ENCODE data around the gene EYS. TPM values are rescaled to one million over a fixed set of nuclear protein-coding genes. Genes with fewer than 3 reads are reported as not detected.

Gene EYS
- total RNA-seq, 2 experiments from 2014 or later = not detected

DNA sequence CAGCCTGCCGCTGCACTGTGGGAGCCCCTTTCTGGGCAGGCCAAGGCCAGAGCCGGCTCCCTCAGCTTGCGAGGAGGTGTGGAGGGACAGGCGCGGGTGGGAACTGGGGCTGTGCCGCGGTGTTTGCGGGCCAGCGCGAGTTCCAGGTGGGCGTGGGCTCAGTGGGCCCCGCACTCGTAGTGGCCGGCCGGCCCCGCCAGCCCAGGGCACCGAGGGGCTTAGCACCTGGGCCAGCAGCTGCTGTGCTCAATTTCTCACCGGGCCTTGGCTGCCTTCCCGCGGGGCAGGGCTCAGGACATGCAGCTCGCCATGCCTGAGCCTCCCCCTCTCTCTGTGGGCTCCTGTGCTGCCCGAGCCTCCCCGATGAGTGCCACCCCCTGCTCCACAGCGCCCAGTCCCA, 1683.3 kb downstream of the EYS start:
- Histone ChIP-seq H3K27me3 (ENCODE audit: control insufficient read depth in 1 of 2, insufficient read depth in 2 of 2, low read length in 2 of 2) (no peaks in the 10 kb centered on the region), H3K36me3 (ENCODE audit: insufficient read depth, low read length) (no peaks in the 10 kb centered on the region), H3K4me1 (ENCODE audit: insufficient read depth, low read length) (no peaks in the 10 kb centered on the region), H3K4me3 (ENCODE audit: low read length) (no peak overlapping the region), H3K9me3 (ENCODE audit: control insufficient read depth in 1 of 2, insufficient read depth in 1 of 2, low read length in 2 of 2) (peaks cover 0 to 14% of the 10 kb centered on the region in 2 experiments), H3K27ac (ENCODE audit: low read depth in 1 of 2, low read length in 2 of 2) (no peak overlapping the region)
- intact Hi-C loops (cut with DNase I, micrococcal nuclease) = no loop called here
- ATAC-seq (ENCODE audit: poor library complexity) (no peak), DNase-seq (no peak)
- Mint-ChIP-seq H3K36me3 (ENCODE audit: low read depth) (no peaks in the 10 kb centered on the region), H3K9me3 (peaks cover 2% of the 10 kb centered on the region), H3K4me3 (no peak overlapping the region), H3K27ac (no peak overlapping the region), H3K4me1 (ENCODE audit: low read depth) (no peaks in the 10 kb centered on the region), H3K27me3 (no peaks in the 10 kb centered on the region)
- TF ChIP-seq, protein P1, sequence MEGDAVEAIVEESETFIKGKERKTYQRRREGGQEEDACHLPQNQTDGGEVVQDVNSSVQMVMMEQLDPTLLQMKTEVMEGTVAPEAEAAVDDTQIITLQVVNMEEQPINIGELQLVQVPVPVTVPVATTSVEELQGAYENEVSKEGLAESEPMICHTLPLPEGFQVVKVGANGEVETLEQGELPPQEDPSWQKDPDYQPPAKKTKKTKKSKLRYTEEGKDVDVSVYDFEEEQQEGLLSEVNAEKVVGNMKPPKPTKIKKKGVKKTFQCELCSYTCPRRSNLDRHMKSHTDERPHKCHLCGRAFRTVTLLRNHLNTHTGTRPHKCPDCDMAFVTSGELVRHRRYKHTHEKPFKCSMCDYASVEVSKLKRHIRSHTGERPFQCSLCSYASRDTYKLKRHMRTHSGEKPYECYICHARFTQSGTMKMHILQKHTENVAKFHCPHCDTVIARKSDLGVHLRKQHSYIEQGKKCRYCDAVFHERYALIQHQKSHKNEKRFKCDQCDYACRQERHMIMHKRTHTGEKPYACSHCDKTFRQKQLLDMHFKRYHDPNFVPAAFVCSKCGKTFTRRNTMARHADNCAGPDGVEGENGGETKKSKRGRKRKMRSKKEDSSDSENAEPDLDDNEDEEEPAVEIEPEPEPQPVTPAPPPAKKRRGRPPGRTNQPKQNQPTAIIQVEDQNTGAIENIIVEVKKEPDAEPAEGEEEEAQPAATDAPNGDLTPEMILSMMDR (IDR thresholded peaks at IDR 0.05) = no peak
- ChIA-PET CTCF (no interaction called here), POLR2A (no interaction called here)

DNA sequence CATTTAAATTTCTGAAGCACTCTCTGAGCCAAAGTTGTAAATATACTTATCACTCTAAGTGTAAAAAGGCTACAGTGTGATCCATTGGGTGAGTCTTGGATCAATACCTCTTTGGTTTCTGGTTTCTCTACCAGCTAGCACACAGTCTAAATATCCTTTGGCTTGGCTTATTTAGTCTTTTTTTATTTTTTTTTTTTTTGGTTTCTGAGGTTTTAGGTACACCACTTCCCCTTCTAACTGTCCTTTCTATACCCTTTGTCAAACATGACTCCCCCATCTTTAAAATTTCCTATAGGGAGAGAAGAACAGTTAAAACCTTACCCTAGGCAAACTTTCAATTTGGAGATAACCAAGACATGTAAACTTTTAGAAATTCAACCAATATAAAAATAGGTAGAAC, 1692.4 kb downstream of the EYS start:
- Mint-ChIP-seq H3K9me3 (no peaks in the 10 kb centered on the region), H3K4me1 (ENCODE audit: low read depth) (no peaks in the 10 kb centered on the region), H3K27ac (no peak overlapping the region), H3K36me3 (ENCODE audit: low read depth) (no peaks in the 10 kb centered on the region), H3K4me3 (no peak overlapping the region), H3K27me3 (no peaks in the 10 kb centered on the region)
- Histone ChIP-seq H3K27ac (ENCODE audit: low read depth in 1 of 2, low read length in 2 of 2) (no peak overlapping the region), H3K36me3 (ENCODE audit: insufficient read depth, low read length) (no peaks in the 10 kb centered on the region), H3K4me1 (ENCODE audit: insufficient read depth, low read length) (no peaks in the 10 kb centered on the region), H3K9me3 (ENCODE audit: control insufficient read depth in 1 of 2, insufficient read depth in 1 of 2, low read length in 2 of 2) (peaks cover 0 to 6% of the 10 kb centered on the region in 2 experiments), H3K27me3 (ENCODE audit: control insufficient read depth in 1 of 2, insufficient read depth in 2 of 2, low read length in 2 of 2) (no peaks in the 10 kb centered on the region), H3K4me3 (ENCODE audit: low read length) (no peak overlapping the region)
- CTCF ChIA-PET = no interaction called here
- TF ChIP-seq, protein P1 (IDR thresholded peaks at IDR 0.05) = no peak
- ATAC-seq (ENCODE audit: poor library complexity) (no peak), DNase-seq (no peak)
- intact Hi-C loops (cut with DNase I, micrococcal nuclease) = no loop called here
- POLR2A ChIA-PET = no interaction called here

DNA sequence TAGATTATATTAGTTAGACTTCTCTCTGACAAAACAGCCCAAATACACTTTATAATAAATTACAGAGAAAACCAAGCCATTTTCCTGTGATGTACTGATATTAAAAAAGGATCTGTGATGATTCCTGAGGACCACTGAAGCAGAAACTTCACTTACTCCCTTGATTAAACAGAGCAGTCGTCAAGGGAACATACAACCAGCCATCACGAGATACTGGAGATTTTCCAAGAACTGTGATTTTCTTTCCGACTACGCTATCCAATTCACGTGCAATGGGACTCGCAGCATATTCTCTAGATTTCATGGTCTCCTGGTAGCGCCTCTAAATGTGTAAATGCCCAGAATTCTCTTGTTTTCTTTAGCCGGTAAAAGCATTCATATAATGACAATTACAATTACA, 1694.0 kb downstream of the EYS start:
- no peaks in the 10 kb centered on the region for H3K27me3 ChIP-seq (ENCODE audit: control insufficient read depth in 1 of 2, insufficient read depth in 2 of 2, low read length in 2 of 2)
- no peak overlapping the region for H3K27ac ChIP-seq (ENCODE audit: low read depth in 1 of 2, low read length in 2 of 2)
- ChIA-PET POLR2A (no interaction called here), CTCF (no interaction called here)
- no peaks in the 10 kb centered on the region for H3K36me3 ChIP-seq (ENCODE audit: insufficient read depth, low read length)
- Mint-ChIP-seq H3K27ac (no peak overlapping the region), H3K4me1 (ENCODE audit: low read depth) (no peaks in the 10 kb centered on the region), H3K9me3 (no peaks in the 10 kb centered on the region), H3K27me3 (no peaks in the 10 kb centered on the region), H3K4me3 (no peak overlapping the region), H3K36me3 (ENCODE audit: low read depth) (no peaks in the 10 kb centered on the region)
- intact Hi-C loops (cut with DNase I, micrococcal nuclease) = no loop called here
- no peak overlapping the region for H3K4me3 ChIP-seq (ENCODE audit: low read length)
- TF ChIP-seq, protein P1 (IDR thresholded peaks at IDR 0.05) = no peak
- H3K4me1 ChIP-seq (ENCODE audit: insufficient read depth, low read length) = no peaks in the 10 kb centered on the region
- ATAC-seq (ENCODE audit: poor library complexity) = no peak
- no peak for DNase-seq
- H3K9me3 ChIP-seq (ENCODE audit: control insufficient read depth in 1 of 2, insufficient read depth in 1 of 2, low read length in 2 of 2) = peaks cover 0 to 11% of the 10 kb centered on the region in 2 experiments
